Activated CD8-positive, alpha-beta memory T cell treated with anti-CD3 and anti-CD28 coated beads for 1 hour (primary cell): Measurements from ENCODE around the gene TPMT.

Experiments used
- DNase-seq, 2 donors: peaks; one replicate each; pipeline ENCODE4 v3.0.0-alpha.2; 2020; ENCODE audit warnings: low read depth in 1 of 2; ENCODE audit errors: extremely low read depth in 1 of 2

Gene TPMT

GRCh38 chr6:18118330-18118729 is 36.5 kb downstream of the TPMT start:
- no peak for DNase-seq

- no peak for DNase-seq
Observed at GRCh38 chr6:18117136-18117535, 37.7 kb downstream of the TPMT start.

- DNase-seq = no peak
Observed at GRCh38 chr6:18115356-18115755, 39.5 kb downstream of the TPMT start.

- no peak for DNase-seq
Observed at GRCh38 chr6:18110162-18110561, 44.7 kb downstream of the TPMT start.

GRCh38 chr6:18107061-18107460 is 47.8 kb downstream of the TPMT start:
- DNase-seq = no peak

- no peak for DNase-seq
Observed at GRCh38 chr6:18102783-18103509, 51.9 kb downstream of the TPMT start.

- no peak for DNase-seq
Observed at GRCh38 chr6:18101873-18102272, 53.0 kb downstream of the TPMT start.

GRCh38 chr6:18101271-18101670 is 53.6 kb downstream of the TPMT start:
- no peak for DNase-seq

GRCh38 chr6:18100296-18100695 is 54.6 kb downstream of the TPMT start:
- DNase-seq = no peak

GRCh38 chr6:18099511-18099910 is 55.4 kb downstream of the TPMT start:
- DNase-seq = no peak

- DNase-seq = no peak
Observed at GRCh38 chr6:18096423-18096822, 58.5 kb downstream of the TPMT start.

- DNase-seq = no peak
Observed at GRCh38 chr6:18091382-18091781, 63.5 kb downstream of the TPMT start.

- DNase-seq = no peak
Observed at GRCh38 chr6:18090349-18090786, 64.5 kb downstream of the TPMT start.

- no peak for DNase-seq
Observed at GRCh38 chr6:18088419-18089296, 66.2 kb downstream of the TPMT start.

- DNase-seq = no peak
Observed at GRCh38 chr6:18087396-18088165, 67.3 kb downstream of the TPMT start.

GRCh38 chr6:18081025-18081668 is 73.7 kb downstream of the TPMT start:
- no peak for DNase-seq

- no peak for DNase-seq
Observed at GRCh38 chr6:18080544-18080943, 74.3 kb downstream of the TPMT start.

- DNase-seq = no peak
Observed at GRCh38 chr6:18078866-18079265, 76.0 kb downstream of the TPMT start.
